Neural progenitor cell (in vitro differentiated cells): ENCODE results near the gene AFG1L. TPM values are rescaled to one million over a fixed set of nuclear protein-coding genes. Genes with fewer than 3 reads are reported as not detected.
"Not testable (repeated sequence)": the region's sequence is repeated elsewhere in the genome, so short reads cannot be mapped to it uniquely, and the experiment has no call there.

Source experiments
- DNase-seq: peaks from one replicate; pipeline ENCODE4 v3.0.0-alpha.2; 2016; ENCODE audit warnings: low spot score
- H2AFZ ChIP-seq: fragments of 200-600 bp; sonication (generic); replicated peaks from 2 replicates; pipeline ENCODE4 v1.6.1; 2016; ENCODE audit warnings: antibody characterized with exemption
- H3F3A ChIP-seq: fragments of 200-600 bp; sonication (generic); 2 replicates; pipeline ENCODE4 v1.6.1; 2016; ENCODE audit warnings: antibody characterized with exemption, low read depth
- H3K27ac ChIP-seq: fragments of 200-600 bp; sonication (generic); 2 replicates; pipeline ENCODE4 v1.5.1; 2016; ENCODE audit warnings: mild to moderate bottlenecking
- H3K27me3 ChIP-seq: fragments of 200-600 bp; sonication (generic); 2 replicates; pipeline ENCODE4 v1.6.1; 2016; ENCODE audit warnings: mild to moderate bottlenecking, moderate library complexity
- H3K36me3 ChIP-seq: fragments of 200-600 bp; sonication (generic); 2 replicates; pipeline ENCODE4 v1.5.1; 2016
- H3K4me1 ChIP-seq: fragments of 200-600 bp; sonication (generic); 2 replicates; pipeline ENCODE4 v1.6.1; 2016; ENCODE audit warnings: mixed run types
- H3K4me2 ChIP-seq: fragments of 200-600 bp; sonication (generic); 2 replicates; pipeline ENCODE4 v1.6.1; 2016
- H3K4me3 ChIP-seq: fragments of 200-600 bp; sonication (generic); 2 replicates; pipeline ENCODE4 v1.5.1; 2016
- H3K79me2 ChIP-seq: fragments of 200-600 bp; sonication (generic); 2 replicates; pipeline ENCODE4 v1.6.1; 2016; ENCODE audit warnings: low read depth
- H3K9ac ChIP-seq: fragments of 200-600 bp; sonication (generic); 2 replicates; pipeline ENCODE4 v1.6.1; 2016
- H3K9me3 ChIP-seq: fragments of 200-600 bp; sonication (generic); 2 replicates; pipeline ENCODE4 v1.5.1; 2016; ENCODE audit warnings: low read depth
- H4K20me1 ChIP-seq: fragments of 200-600 bp; sonication (generic); 2 replicates; pipeline ENCODE4 v1.6.1; 2016; ENCODE audit warnings: low read depth
- H3K27ac Mint-ChIP-seq: 3 replicates; pipeline ENCODE4 v1.8.0; 2021; ENCODE audit warnings: mixed read lengths
- H3K27me3 Mint-ChIP-seq: 2 replicates; pipeline ENCODE4 v1.8.0; 2022; ENCODE audit warnings: low read depth, mild to moderate bottlenecking, inconsistent platforms, moderate library complexity, mixed read lengths; ENCODE audit not compliant: insufficient read depth
- H3K36me3 Mint-ChIP-seq: 3 replicates; pipeline ENCODE4 v1.8.0; 2021; ENCODE audit warnings: mixed read lengths
- H3K4me1 Mint-ChIP-seq: 3 replicates; pipeline ENCODE4 v1.8.0; 2021; ENCODE audit warnings: mixed read lengths
- H3K4me3 Mint-ChIP-seq: 3 replicates; pipeline ENCODE4 v1.8.0; 2021; ENCODE audit warnings: mild to moderate bottlenecking, moderate library complexity, mixed read lengths
- H3K9me3 Mint-ChIP-seq: 3 replicates; pipeline ENCODE4 v1.8.0; 2020; ENCODE audit warnings: mixed read lengths
- EZH2 ChIP-seq: fragments of 200-600 bp; sonication (generic); IDR thresholded peaks from 2 replicates; pipeline ENCODE4 v1.6.1; 2017; ENCODE audit warnings: antibody characterized with exemption, mild to moderate bottlenecking, moderate library complexity
- EZH2phosphoT487 ChIP-seq: fragments of 200-600 bp; sonication (generic); IDR thresholded peaks from 2 replicates; pipeline ENCODE4 v1.6.1; 2017; ENCODE audit warnings: antibody characterized with exemption
- total RNA-seq: library from RNA; depleted of rRNA; stranded (reverse); fragments of >200 nt; gene quantifications from 2 replicates; pipeline ENCODE4 v1.2.3, GENCODE V29; 2015; ENCODE audit warnings: low replicate concordance
- TF ChIP-seq, protein P1 (sequence below): fragments of 200-600 bp; sonication (generic); IDR thresholded peaks from 2 replicates; pipeline ENCODE4 v1.5.1; 2017; ENCODE audit warnings: antibody characterized with exemption, mild to moderate bottlenecking

The AFG1L gene
- total RNA-seq, 1 donor from 2014 or later, result 8.3 TPM

DNA sequence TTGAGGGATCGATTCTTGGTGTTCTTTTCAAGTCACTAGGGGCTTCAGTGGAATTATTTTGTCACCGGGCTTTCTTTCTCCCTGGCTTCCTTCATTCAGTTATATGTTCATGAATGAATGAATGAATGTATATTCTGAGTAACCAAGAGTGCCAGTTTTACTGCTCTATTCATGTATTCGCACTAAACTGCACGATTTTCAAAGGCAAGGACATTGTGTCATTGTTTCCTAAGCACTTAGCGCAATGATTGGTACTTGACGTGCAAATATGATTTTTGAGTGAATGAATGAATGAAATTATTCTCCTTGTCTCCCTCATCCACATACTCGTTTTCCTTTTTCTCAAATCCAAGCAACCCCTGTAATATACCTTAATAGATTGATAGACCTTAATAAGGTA, 822 bp downstream of the AFG1L start:
- Histone ChIP-seq H3K4me1 (peaks cover 10% of the 10 kb centered on the region), H3K27me3 (no peaks in the 10 kb centered on the region), H3K9ac (peak overlapping the region; percentile 10), H3K9me3 (no peaks in the 10 kb centered on the region), H3K36me3 (no peaks in the 10 kb centered on the region), H3K4me2 (peak overlapping the region; percentile 93), H3F3A (peaks cover 8% of the 10 kb centered on the region), H3K27ac (no peak overlapping the region), H3K4me3 (peak overlapping the region; percentile 84), H4K20me1 (no peaks in the 10 kb centered on the region), H2AFZ (peak overlapping the region; percentile 99), H3K79me2 (peaks cover 4% of the 10 kb centered on the region)
- Mint-ChIP-seq H3K27me3 (peaks cover 9% of the 10 kb centered on the region), H3K27ac (peak overlapping the region; percentile 98), H3K4me3 (peak overlapping the region; percentile 97), H3K36me3 (no peaks in the 10 kb centered on the region), H3K4me1 (peaks cover 11% of the 10 kb centered on the region), H3K9me3 (no peaks in the 10 kb centered on the region)
- no peak for DNase-seq
- TF ChIP-seq, protein P1, sequence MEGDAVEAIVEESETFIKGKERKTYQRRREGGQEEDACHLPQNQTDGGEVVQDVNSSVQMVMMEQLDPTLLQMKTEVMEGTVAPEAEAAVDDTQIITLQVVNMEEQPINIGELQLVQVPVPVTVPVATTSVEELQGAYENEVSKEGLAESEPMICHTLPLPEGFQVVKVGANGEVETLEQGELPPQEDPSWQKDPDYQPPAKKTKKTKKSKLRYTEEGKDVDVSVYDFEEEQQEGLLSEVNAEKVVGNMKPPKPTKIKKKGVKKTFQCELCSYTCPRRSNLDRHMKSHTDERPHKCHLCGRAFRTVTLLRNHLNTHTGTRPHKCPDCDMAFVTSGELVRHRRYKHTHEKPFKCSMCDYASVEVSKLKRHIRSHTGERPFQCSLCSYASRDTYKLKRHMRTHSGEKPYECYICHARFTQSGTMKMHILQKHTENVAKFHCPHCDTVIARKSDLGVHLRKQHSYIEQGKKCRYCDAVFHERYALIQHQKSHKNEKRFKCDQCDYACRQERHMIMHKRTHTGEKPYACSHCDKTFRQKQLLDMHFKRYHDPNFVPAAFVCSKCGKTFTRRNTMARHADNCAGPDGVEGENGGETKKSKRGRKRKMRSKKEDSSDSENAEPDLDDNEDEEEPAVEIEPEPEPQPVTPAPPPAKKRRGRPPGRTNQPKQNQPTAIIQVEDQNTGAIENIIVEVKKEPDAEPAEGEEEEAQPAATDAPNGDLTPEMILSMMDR, result no peak
- no peak for TF ChIP-seq EZH2
- no peak for TF ChIP-seq EZH2phosphoT487

DNA sequence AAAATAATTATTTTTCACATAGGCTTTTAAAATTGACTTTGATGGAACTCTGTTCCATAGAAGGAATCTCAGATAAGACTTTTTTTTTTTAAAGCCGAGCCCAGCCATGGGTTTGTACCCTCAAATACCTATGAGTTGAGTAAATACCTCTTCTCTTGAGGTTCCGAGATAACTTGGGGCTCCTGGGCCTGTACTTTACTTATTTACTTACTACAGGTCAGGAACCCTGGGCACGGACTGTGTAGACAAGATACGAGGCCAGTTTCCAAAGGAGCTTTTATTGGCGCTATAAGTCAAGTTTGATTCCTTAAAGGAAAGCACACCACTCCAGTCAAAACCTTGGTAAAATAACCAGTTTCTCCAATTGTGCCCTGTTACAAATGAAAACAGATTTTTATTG, 7.5 kb downstream of the AFG1L start:
- no peak overlapping the region for H2AFZ ChIP-seq
- H3K27ac ChIP-seq, result no peak overlapping the region
- peaks cover 5% of the 10 kb centered on the region for H3K9me3 Mint-ChIP-seq
- H3K36me3 ChIP-seq, result no peaks in the 10 kb centered on the region
- H3F3A ChIP-seq, result no peaks in the 10 kb centered on the region
- no peak overlapping the region for H3K4me3 ChIP-seq
- H3K27me3 Mint-ChIP-seq, result peaks cover 4% of the 10 kb centered on the region
- no peaks in the 10 kb centered on the region for H3K27me3 ChIP-seq
- no peak overlapping the region for H3K9ac ChIP-seq
- no peak overlapping the region for H3K27ac Mint-ChIP-seq
- no peak overlapping the region for H3K4me2 ChIP-seq
- H3K4me3 Mint-ChIP-seq, result no peak overlapping the region
- TF ChIP-seq EZH2 (no peak), EZH2phosphoT487 (no peak)
- TF ChIP-seq, protein P1, result no peak
- peaks cover 6% of the 10 kb centered on the region for H3K36me3 Mint-ChIP-seq
- no peaks in the 10 kb centered on the region for H3K9me3 ChIP-seq
- no peaks in the 10 kb centered on the region for H4K20me1 ChIP-seq
- no peak for DNase-seq
- no peaks in the 10 kb centered on the region for H3K4me1 Mint-ChIP-seq
- no peaks in the 10 kb centered on the region for H3K4me1 ChIP-seq
- H3K79me2 ChIP-seq, result no peaks in the 10 kb centered on the region

DNA sequence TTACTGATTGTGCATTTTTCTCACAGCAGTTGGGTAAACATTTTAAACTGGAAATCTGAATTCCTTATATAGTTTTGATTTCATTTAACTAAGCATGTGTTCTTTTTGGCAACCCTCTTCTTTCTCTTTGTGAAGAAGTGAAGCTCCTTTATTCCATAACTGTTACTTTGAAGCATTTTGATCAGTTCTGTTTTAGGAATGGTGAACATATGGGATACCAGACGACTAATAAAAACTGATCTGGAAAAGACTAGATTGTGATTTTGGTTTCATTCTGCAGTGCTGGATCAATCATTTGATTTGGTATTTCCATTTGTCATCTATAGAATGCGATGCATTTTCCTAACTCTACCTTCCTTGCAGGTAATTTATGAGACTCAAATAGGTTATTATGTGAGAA, 9.8 kb downstream of the AFG1L start:
- Histone ChIP-seq H2AFZ (no peak overlapping the region), H3F3A (no peaks in the 10 kb centered on the region), H3K79me2 (no peaks in the 10 kb centered on the region), H3K27me3 (no peaks in the 10 kb centered on the region), H3K27ac (no peak overlapping the region), H3K4me3 (no peak overlapping the region), H3K4me1 (no peaks in the 10 kb centered on the region), H3K9ac (no peak overlapping the region), H4K20me1 (no peaks in the 10 kb centered on the region), H3K4me2 (no peak overlapping the region), H3K36me3 (no peaks in the 10 kb centered on the region), H3K9me3 (no peaks in the 10 kb centered on the region)
- TF ChIP-seq, protein P1, result no peak
- TF ChIP-seq EZH2 (no peak), EZH2phosphoT487 (no peak)
- Mint-ChIP-seq H3K36me3 (peaks cover 6% of the 10 kb centered on the region), H3K4me1 (no peaks in the 10 kb centered on the region), H3K9me3 (peaks cover 5% of the 10 kb centered on the region), H3K27me3 (peaks cover 2% of the 10 kb centered on the region), H3K27ac (no peak overlapping the region), H3K4me3 (no peak overlapping the region)
- DNase-seq, result no peak

DNA sequence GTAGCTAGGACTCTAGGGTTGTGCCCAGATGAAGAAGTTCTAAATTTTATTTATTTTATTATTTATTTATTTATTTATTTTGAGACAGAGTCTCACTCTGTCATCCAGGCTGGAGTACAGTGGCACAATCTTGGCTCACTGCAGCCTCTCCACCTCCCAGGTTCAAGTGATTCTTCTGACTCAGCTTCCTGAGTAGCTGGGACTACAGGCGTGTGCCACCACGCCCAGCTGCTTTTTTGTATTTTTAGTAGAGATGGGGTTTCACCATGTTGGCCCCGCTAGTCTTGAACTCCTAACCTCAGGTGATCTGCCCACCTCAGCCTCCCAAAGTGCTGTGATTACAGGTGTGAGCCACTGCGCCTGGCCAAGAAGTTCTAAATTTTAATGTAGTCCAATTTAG, 13.8 kb downstream of the AFG1L start:
- not testable (repeated sequence) for H3K4me2 ChIP-seq, H3K79me2 ChIP-seq

More for the DNA sequence above, 13.8 kb downstream of the AFG1L start:
- H3K4me3 ChIP-seq, H3K9ac ChIP-seq, H3K27ac ChIP-seq, H3K27ac Mint-ChIP-seq, H3K9me3 Mint-ChIP-seq, H3K36me3 ChIP-seq, H4K20me1 ChIP-seq, H3K9me3 ChIP-seq, H2AFZ ChIP-seq, H3K27me3 ChIP-seq, H3K36me3 Mint-ChIP-seq, H3K4me1 ChIP-seq, H3F3A ChIP-seq, H3K4me3 Mint-ChIP-seq, DNase-seq, H3K4me1 Mint-ChIP-seq, H3K27me3 Mint-ChIP-seq: not testable (repeated sequence)
